SKM-1 (cell line): ENCODE data around the gene CLEC19A.

Experiments used
- DNase-seq: peaks from one replicate; lab custom pipeline; 2025; ENCODE audit not compliant: unreplicated experiment; lab: John Stamatoyannopoulos, UW

Gene CLEC19A

GRCh38 chr16:19285431-19285830 is at the start of gene CLEC19A:
CLEC19A (plus strand) TSS chr16:19285731; CDS start chr16:19285852, 121 bp downstream.
- no peak for DNase-seq

DNA sequence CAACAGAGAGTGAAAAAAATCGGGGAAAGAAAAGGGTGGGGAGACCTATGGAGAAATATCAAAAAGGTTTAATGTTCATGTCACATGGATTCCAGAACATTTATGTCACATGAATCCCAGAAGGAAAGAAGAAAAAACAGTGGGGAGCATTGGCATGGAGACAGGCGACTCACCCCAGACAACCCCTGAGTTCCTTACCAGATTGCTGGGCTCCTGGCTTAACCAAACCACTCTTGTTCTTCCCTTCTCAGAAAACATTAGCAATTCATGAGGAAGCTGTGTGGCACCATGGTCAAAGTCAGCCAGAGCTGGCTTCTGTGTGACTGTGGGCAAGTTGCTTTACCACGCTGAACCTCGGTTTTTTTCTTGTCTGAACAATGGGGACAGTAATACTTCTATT is 49.6 kb upstream of the CLEC19A start:
- DNase-seq = no peak

DNA sequence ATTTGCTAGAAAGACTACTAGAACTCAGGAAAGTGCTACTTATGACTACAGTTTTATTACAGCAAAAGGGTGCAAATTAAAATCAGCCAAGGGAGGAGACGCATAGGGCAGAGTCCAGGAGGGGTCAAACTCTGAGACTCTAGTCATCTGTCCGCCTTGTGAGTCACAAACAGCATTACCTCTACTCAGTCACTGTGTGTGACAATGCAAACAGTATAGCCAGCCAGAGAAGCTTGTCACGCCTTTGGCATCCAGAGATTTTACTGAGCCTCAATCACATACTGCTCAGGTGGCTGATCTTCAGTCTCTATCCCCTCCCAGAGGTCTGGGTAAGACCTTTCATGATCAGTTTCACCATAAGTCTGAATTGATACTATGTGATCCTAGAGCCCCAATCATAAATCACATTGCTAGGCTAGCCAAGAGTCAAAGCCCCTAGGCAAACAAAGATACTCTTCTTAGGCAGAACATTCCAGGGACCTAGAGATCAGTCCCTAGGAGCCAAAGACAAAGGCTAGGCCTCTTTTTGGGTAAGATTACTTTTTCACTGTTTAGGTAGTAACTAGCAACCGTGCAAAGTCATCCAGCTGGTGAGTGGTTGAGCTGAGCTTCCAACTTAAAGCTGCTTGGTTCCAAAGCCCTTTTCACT is 48.8 kb upstream of the CLEC19A start:
- DNase-seq = no peak

DNA sequence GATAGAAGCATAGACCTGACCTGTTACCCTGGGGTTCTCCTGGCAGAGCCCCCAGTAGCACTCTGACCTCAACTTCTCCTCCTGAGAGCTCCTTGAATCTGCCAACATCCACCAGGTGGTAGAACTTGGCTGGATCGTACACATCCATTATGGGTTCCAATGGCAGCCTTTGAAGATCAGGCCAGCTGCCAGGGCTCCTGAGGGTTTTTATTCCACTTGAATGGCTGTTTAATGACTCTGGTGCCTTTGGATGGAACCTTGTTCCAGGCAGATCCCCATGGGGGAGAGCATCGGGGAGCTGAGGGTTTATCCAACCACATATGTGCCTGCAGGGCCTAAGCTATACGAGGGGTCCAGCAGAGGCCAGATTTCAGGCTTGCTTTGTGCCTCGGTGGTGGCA is 47.1 kb upstream of the CLEC19A start:
- no peak for DNase-seq

DNA sequence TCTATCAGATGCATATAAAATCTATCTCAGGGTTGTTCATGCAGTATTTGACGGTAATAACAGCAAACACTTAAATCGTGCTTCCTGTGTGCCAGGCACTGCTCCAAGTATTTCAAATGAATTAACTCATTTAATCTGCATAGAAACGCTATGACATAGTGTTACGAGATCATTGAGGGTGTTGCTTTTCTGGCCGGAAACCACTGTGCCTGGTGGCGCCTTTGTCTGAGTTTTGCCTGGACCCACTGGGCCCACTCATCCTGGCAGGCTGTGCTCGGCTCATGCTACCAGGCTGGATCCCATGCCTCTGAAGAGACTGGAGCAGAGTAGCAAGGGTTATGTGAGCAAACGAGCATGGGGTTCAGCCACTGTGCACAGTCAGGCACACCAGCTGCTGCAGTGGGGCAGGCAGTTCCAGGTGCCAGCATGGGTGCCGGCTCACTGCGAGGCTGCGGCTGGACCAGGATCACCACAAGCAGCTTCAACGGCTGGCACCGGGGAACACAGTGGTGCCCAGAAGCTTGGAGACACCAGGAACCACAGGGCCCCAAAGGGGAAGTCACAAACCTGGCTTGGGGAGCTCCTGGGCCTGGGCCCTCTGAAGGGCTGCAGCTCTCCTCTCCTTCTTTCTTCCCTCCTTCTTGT is 45.9 kb upstream of the CLEC19A start:
- DNase-seq = no peak

- no peak for DNase-seq
Measured at GRCh38 chr16:19240494-19240893, 45.0 kb upstream of the CLEC19A start.

GRCh38 chr16:19241512-19241911 is 44.0 kb upstream of the CLEC19A start:
- DNase-seq = no peak

DNA sequence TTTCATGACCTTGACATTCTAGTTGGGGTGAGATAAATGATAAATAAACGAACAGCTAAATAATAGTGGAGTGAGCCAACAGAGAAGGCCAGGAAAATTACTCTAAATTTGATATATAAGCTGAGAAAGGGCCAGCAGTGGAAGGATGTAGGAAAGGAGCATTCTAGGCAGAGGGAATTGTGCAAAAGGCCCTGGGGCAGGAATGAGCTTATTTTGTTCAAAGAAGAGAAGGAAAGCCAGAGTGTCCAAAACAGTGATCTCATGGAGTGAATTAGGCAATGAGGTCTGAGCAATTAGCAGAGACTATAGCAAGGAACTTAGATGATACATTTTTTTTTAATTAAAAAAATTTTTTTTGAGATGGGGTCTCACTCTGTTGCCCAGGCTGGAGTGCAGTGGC is 43.3 kb upstream of the CLEC19A start:
- no peak for DNase-seq

GRCh38 chr16:19242987-19243575 is 42.5 kb upstream of the CLEC19A start:
- DNase-seq = no peak

DNA sequence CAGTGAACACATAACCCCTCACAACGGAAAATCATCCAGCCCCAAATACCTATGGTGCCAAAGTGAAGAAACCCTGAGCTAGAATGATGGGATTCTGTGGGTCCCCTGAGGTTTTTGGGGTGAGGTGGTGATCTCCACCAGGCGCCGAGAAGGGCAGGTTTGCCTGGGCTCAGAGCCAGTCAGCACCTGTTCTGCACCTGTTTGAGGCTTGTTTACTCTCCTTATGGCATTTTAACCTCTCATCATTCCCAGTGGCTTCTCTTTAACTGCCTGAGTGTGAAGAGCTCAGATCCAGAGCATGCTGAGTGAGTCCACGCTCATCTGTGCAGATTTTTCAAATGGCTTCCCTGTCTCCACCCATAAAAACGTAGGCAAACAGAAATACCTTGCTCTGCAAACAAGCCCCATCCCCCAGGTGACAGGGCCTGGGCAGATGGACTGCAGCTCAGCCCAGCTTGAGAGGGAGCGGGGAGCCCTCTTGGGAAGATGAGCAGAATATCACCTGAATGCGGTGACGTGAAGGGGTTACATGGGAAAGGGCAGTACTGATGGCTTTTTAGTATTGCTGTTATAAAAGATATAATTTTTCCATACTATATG is 40.1 kb upstream of the CLEC19A start:
- no peak for DNase-seq

DNA sequence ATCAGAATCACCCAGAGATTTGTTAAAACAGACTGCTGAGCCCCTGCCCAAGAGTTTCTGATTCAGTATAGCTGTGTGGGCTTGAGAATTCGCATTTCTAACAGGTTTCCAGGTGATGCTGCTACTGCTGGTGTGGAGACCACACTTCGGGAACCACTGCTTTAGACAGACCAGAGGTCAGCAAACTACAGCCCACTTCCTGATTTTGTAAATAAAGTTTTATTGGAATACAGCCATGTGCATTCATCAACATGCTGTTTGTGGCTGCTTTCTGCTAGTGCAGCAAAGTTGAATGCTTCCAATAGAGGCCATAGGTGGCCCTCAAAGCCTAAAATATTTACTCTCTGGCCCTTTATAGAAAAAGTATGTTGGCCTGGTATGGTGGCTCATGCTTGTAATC is 32.6 kb upstream of the CLEC19A start:
- no peak for DNase-seq

- no peak for DNase-seq
Measured at GRCh38 chr16:19254611-19255010, 30.9 kb upstream of the CLEC19A start.

- no peak for DNase-seq
Measured at GRCh38 chr16:19264123-19264673, 21.3 kb upstream of the CLEC19A start.

- no peak for DNase-seq
Measured at GRCh38 chr16:19265380-19265930, 20.1 kb upstream of the CLEC19A start.

- no peak for DNase-seq
Measured at GRCh38 chr16:19266774-19267173, 18.8 kb upstream of the CLEC19A start.

DNA sequence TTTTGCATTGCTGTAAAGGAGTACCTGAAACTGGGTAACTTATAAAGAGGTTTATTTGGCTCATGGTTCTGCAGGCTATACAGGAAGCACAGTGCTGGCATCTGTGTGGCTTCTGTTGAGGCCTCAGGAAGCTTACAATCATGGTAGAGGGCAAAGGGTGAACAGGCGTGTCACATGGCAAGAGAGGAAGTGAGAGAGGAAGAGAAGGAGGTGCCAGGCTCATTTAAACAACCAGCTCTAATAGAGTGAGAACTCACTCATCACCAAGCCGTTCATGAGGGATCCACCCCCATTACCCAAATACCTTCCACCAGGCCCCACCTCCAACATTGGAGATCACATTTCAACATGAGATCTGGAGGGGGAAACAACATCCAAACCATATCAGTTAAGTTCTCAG is 16.4 kb upstream of the CLEC19A start:
- no peak for DNase-seq

DNA sequence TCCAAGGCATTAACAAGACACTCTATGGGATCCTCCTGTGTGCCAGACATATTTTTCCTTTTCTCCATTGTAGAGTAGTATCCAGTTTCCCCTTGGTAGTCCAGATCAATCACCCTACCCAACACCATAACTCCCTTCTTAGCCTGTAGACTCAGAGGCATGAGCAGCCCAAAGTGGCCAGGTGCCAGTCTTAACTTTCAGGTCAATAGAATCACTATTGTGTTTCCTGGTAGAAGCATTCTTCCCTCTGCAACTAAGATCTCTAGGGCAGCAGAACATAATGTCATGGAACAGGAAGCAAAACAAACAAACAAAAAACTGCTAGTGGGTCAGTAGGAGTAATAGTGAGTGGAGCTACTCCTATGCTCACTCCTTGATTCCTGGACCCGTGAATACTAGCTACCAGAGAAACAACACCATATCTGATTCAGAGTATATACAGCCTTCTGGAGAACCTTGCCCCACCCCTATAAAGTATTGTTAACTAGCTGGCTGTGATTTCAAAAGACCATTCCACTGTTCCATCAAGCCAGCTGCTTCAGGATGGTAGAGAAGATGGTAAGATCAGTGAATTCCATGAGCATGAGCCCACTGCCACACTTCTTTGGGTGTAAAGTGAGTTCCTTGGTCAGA is 11.2 kb upstream of the CLEC19A start:
- DNase-seq = no peak

DNA sequence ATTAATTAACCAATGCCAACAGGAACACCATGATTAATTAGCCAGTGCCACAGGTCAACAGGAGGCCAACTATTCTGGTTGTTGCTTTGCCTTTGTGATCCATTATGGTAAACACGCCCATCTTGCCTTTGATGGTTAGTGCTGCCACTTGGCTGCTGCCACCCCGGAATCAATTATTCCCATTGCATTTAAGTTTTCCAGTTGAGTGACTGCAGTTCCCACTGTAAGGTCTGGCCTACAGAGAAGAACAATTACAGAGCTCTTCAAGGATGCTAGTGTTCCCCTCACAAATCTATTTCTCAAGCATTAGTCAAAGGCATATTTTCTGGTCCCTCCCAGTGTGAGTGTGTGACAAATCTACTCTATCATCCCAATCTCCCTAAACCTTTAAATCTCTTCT is 7.1 kb upstream of the CLEC19A start:
- no peak for DNase-seq

DNA sequence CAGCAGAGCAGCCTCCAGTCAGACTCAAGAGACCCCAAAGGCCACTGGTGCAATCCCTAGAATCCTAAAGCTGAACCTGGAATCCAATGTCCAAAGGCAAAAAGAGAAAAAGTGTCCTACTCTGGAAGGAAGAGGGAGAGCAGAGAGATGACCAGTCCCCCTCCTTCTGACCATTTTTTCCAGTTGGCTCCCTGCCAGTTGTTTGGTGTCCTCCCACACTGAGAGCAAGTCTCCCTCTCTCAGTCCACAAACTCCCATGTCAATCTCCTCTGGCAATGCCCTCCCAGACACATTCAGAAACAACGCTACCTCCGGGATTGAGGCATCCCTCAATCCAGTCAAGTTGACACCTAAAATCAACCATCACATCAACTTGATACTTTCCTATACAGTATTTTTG is 4.3 kb upstream of the CLEC19A start:
- DNase-seq = no peak

DNA sequence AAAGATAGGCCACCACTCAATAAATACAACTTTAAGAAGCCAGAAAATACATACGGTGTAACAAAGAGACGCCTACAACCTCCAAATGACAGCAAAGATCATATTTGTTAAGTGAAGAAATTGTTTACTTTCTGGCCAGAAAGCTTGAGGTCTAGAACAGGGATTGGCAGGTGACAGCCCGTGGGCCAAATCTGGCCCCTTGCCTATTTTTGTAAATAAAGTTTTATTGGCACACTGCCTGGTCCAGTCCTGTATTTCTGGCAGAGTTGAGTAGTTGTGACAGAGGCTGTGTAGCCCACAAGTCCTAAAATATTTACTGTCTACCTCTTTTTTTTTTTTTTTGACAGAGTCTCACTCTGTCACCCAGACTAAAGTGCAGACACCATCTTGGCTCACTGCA is 3.4 kb upstream of the CLEC19A start:
- DNase-seq = no peak

DNA sequence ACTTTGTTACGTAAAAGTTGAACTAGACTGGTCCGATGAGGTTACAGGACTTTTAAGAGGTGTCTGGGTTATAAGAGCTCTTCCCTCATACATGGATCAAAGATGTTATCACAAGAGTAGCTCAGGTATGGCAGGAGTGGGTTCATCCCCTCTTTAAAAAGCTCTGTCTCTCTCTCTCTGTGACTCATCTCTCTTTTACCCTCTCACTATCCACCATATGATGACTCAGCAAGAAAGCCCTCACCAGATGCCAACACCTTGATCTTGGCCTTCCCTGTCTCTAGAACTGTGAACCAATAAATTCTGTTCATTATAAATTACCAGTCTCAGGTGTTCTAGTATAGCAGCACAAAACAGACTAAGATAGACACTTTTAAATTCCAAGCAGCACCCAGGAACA is 1.9 kb upstream of the CLEC19A start:
- DNase-seq = no peak
